ENCODE measurements around the gene TMPRSS4.
"Not testable (repeated sequence)": the region's sequence is repeated elsewhere in the genome, so short reads cannot be mapped to it uniquely, and the experiment has no call there.

TMPRSS4 gene

DNA sequence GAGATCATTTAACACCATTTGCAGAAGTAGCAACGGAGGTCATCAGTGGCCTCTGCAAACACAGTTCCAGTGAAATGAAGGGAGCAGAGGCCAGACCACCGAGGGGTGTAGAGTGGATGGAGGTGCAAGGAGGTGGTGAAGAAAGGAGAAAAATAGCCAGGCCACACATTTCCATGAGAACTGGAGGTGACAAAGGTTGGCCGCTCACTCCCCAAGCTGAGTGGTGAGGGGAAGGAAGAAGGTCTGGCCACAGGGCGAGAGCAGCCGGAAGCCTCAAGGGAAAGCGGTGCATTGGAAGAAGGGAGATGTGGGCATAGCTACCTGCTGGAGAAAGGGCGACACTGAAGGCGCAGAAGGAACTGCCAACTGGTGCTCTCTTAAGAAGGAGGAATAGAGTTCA is 20.1 kb upstream of the TMPRSS4 start:
- FAIRE-seq: no peak

DNA sequence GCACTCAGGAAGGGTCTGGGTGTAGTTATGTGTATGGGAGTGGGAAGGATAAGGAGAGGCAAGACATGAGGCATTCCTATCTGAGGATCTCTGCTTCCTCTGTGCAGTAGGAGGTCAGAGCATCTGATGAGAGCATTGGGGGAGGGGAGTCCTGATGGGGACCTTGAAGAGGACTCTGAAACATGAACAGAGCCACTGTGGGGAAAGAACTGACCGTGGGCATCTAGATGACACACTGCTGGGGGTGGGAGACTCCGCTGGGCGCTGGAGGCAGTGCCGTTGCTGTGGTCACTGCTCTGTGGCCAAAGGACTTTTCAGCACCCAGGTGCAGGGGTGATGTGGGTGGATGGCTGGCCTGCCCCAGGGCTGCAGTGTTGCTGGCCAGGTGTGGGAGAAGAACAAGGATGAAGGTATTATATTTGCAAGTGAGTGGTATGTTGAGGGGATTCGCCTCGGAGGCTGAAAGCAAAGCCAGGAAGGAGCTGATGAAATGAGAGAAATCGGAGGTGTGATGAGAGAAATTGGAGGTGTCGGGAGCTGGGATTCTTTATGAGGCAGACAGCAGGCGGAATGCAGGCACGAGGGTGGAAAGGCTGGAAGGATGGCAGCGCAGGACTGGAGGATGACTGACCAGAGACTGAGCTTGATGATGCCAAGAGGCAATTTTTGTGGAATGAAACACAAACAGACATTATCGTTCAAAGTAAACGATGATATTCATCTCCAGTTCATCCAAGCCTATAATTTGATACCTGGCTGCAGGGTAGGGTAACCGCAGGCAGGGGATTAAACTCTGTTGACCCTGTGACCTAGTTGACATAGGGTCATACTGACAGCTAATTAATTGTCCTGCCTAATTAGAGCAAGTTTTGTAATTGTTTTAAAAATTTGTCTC is 19.4 kb upstream of the TMPRSS4 start:
- FAIRE-seq: no peak

DNA sequence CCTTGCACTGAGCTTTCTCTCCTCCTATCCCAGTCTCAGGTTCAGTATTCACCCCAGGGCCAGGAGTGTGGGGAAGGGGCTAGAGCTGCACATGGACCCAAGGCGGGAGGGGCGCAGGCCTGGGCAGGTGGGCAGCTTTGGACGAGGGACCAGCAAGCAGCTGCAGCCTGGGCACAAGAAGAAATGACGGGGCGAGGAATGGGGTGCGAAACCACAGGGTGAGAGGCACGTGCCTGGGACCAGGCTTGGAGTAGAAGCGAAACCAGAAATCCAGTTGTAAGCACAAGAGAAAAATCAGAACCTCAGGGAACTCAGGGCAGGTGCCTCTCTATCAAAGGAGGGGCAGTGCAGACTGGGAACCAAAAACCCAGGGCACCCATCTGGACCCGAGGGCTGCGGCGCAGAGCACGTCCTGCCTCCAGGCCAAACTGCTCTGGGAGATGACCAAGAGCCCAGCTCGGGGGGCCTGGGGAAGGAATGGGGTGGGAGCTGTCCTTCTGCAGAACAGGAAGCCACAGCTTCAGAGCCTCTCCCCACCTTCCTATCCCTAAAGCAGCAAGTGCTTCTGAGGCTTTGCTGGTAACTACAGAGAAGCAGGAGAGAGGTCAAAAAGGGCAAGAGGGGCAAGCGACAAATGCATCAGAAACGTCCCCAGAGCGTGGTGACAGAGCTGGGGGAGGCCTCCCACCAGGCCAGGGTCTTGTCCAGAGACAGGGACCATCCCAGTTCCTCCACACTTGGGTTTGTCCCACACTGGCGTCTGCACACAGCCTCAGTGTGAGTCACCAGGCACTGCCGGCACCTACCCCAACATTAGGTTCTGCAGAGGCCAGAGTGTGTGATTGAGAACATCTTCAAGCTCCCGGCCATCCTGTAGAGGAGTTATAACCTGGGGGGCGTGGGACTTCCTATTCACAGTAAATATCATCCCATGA is 18.3 kb upstream of the TMPRSS4 start:
- no peak for FAIRE-seq

DNA sequence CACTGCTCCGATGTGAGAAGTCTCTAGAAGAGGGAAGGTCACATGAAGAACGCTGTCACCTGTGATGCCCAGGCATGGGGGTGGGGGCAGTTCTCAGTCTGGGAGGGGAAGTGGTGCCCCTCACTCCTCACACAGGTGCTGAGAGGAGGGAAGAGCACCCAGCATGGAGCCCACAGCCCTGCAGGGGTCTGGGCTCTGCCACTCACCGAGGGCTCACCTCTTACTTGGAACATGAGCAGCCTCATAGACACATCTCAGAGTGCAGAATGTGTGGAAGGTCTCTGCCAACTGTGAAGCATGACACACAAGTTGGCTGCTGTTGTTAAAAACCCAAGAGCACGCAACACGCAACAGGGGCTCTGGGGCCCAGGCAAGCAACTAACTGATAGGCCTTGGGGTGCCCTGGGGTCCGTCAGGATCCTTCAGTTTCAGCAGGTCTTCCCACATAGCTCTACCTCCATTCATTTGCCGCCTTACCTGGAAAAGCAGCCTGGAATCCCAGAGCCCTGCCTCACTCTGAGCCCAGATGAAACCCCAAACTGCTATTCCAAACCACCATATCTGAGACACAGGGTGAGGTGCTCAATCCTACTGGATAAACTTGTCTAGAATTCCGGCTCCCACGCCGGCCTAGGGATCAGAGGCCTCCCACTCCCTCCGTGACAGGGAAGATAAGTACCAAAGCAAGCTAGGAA is 17.5 kb upstream of the TMPRSS4 start:
- no peak for FAIRE-seq

DNA sequence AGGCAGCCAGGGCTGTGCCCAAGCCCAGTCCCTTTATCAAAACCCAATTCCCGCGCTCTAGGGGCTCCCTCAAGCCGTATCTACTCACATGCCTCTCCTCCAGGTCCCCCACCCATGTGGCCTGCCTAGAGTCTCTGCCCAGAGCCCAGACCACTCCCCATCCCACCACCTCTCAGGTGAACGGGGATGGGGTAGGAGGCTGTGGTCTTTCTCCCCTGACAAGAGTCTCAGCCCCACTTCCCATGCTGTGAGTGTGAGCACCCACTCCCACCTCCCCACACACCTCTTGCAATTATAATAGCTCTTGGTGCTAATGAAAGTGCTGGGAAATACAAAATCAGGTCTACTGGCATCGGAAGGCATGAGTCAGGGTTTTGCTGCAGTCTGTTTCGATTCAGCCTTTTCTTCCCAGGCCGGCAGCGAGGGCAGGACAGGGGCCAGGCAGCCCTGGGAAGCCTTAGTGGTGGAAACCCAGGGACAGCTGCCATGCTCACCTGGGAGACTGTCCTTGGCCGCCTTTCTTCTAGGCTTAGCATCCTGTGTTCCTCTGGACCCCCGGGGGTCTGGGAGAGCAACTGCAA is 16.7 kb upstream of the TMPRSS4 start:
- no peak for FAIRE-seq

DNA sequence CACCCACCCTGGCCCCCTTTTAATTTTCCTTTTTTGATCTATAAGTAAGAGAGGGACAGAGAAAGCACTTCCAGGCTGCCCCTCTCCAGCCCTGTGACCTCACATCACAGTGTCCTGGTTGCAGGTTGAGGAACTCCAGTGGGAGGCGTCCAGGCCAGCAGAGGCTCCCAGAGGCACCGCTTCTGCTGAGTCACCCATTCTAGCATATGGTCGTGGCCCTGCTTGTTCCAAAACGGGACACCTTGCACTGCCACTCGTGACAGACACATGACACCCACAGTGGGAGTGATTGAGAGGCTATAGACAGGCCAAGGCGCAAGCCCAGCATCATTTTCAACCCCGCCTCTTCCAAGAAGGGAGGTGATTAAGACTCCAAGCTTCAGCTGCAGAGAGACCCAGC is 16.0 kb upstream of the TMPRSS4 start:
- FAIRE-seq: no peak

DNA sequence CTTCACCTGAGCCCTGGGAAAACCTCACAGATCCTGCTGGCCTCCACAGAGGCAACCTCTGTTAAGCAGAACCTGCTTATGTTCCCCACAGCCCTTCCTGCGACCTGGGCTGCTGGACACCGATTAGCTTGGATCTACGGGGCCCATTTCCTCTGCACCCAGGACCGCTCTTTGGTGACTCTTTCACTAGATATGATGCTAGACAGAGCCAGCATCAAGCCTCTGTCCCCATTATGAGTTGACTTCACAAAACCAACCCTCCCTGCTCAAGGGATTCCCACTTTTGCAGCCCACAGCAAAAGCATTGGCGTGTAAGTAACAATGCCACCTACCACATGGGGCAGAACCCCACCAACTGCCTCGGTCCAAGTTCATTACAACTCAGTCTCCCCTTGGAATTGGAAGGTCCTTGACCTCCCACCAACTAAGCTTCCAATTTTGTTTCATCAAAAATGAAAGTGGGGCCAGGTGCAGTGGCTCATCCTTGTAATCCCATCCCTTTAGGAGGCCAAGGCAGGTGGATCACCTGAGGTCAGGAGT is 15.2 kb upstream of the TMPRSS4 start:
- FAIRE-seq: no peak

DNA sequence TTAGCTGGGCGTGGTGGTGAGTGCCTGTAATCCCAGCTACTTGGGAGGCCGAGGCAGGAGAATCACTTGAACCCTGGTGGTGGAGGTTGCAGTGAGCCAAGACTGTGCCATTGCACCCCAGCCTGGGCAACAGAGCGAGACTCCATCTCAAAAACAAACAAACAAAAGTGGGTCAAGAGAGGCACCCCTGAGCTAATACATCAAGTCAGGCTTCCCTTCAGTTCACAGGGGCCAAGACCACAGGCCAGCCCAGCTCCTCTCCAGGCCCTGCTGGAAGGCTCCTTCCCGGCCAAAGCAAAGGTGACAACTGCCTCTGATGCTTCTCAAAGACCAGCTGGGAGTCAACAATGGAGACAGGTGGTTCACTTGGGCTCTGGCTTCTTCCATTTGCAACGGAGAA is 14.7 kb upstream of the TMPRSS4 start:
- FAIRE-seq: not testable (repeated sequence)

DNA sequence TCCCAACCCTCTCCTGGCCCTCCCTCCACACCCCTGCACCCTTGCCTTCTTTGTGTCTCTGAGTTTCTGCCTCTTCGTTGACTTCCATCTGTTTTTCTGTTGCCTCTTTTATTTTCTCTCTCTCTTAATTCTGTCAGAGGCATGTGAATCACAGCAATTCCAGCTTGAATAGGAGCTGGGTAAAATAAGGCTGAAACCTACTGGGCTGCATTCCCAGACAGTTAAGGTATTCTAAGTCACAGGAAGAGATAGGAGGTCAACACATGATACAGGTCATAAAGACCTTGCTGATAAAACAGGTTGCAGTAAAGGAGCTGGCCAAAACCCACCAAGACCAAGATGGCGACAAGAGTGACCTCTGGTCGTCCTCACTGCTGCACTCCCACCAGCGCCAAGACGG is 14.2 kb upstream of the TMPRSS4 start:
- not testable (repeated sequence) for FAIRE-seq

DNA sequence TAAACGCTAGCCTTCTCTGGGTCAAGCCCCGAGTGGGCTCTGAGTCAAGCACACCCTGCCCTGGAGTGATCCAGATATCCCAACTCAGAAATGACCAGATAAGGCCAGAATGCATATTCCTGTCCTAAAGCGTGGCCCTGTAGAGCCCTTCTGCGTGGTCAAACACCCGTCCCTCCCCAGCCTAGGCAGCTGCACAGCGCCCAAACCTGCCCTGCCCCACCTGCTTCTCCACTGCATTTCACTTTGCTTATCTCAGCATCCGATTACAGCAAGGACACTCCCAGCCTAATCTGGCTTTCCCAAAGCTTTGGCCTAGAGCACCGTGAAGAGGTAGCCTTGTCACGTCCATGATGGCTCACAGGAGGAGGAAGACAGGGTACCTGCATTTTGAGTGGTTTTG is 11.9 kb upstream of the TMPRSS4 start:
- FAIRE-seq: no peak

DNA sequence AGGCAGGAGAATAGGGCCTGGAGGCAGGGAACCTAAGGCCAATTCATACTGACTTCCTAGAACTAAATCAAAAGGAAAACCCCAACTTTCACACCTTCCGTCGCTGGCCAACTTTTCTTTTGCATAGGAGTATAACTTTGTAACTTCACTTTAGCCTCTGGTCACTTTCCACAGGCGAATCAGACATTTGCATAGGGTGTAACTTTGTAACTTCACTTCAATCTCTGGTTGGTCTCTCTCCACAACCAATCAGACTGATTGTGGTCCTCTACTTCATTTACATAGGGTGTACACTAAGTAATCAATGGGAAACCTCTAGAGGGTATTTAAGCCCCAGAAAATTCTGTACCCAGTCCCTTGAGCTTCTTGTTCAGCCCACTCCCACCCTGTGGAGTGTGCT is 11.5 kb upstream of the TMPRSS4 start:
- FAIRE-seq: no peak

DNA sequence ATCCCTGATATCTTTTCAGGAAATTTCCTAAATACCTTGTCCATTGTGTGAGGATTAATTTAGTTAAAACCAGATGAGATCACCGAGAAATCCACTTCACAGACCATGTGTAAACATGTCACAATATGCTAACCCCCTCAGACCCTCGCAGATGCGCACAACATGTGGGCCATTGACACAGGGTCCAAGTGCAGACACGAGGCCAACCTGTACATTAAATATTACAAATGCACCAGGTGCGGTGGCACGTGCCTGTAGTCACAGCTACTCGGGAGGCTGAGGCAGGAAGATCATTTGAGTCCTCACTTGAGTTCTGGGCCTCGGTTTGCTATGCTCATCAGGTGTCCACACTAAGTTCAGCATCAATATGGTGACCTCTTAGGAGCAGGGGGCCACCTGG is 9.9 kb upstream of the TMPRSS4 start:
- no peak for FAIRE-seq

DNA sequence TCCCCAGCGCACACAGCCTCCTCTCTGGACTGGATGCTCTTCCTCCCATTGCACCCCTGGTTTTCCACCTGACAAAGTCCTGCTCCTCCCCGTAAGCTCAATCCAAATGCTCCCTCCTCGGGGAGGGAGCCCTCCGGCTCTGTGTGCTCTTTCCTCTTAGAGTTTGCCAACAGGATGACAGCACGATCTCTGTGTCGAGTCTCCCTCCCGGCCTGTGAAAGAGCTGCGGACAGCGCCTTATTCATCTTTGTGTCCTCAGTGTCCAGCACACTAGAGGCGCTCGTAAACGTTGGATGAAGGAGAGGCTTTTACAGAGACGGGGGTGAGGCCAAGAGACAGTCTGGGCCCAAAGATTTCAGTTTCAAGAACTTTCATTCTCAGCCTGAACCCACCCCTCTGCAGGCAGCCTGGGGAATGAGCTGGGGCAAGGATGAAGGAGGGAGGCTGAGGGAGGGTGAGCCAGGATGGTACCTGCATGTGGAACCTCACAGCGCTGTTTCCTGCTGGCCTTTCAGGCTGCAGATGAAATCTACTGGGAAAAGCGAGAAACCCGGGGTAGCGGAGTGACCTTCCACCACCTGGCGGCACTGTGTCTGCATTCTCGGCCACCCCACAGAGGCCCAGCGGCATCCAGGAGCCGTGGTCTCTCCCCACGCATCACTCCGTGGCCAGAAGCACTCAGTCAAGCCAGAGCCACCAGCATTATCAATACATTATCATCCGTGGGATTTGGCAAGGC is 8.5 kb upstream of the TMPRSS4 start:
- FAIRE-seq: no peak

DNA sequence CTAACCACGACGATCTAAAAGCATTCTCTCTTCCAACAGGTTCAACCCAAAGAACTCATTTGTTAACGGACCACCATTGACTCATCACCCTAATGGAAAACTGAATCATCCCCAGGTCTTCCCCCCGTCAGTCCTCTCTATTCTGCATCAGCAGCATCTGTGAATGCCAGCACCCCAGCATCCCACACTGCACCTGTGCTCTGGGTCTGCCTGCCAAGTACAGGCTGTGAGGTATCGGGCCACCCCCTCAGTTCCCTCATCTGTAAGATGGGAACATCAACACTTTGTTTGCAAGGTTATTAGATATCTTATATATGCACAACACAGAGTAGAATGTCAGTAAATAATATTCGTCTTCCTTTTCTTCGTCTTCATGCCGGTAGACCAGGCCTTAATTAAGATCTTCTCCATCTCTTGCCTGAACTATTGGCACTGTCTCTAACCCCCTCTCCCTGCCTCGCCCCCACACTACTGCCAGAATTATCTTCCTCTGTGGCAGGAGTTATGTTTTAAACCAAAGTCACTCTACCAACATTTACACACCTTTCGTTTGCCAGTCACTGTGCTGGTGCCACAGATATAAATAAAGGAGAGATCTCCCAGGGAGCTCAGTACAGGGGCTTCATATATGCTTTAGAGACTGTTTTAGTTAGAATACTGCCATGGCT is 7.8 kb upstream of the TMPRSS4 start:
- FAIRE-seq: no peak

DNA sequence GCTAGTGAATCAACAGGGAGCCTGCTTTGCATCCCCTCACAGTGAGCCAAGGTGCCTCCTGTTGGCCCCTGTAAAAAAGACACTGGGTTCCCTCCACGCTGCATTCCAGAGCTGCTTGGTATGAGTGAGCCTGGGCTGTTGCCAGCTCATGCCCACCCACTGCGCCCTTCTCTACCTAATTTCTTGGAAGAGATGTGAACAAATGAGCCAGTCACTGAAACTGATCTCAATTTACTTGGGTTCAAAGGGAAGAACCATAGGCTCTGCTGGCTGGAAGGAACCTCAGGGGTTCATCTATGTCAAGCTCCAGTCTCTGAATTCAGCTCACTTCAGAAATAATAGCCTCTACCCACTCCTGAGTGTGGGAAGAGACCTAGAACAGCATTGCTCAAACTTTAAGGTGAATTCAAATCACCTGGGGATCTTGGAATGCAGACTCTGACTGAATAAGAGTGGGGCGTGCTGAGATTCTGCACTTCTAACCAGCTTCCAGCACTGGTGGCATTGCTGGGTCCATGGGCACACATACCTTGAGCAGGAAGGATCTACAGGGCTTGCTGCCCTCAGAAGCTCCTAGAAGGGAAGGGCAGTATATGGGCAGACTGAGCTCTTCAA is 5.4 kb upstream of the TMPRSS4 start:
- FAIRE-seq: no peak

DNA sequence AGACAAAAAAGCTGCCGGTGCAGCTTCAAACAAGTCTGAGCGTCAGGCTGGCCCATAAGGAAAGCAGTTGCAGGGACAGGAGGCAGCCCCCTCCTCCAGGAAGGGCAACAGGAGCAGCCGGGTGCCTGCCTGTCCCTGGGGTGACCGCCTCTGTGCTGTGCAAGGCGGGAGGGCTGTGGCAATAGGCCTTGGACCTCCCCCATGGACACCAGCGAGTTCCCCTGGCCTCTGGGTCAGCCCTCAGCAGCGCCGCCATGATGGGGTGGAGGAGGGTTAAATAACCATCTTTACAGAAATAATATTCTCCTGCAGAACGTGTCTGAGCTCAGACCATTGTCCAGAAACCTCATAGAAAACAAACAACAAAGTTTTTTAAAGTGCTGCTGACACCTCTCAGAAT is 3.3 kb upstream of the TMPRSS4 start:
- no peak for FAIRE-seq

DNA sequence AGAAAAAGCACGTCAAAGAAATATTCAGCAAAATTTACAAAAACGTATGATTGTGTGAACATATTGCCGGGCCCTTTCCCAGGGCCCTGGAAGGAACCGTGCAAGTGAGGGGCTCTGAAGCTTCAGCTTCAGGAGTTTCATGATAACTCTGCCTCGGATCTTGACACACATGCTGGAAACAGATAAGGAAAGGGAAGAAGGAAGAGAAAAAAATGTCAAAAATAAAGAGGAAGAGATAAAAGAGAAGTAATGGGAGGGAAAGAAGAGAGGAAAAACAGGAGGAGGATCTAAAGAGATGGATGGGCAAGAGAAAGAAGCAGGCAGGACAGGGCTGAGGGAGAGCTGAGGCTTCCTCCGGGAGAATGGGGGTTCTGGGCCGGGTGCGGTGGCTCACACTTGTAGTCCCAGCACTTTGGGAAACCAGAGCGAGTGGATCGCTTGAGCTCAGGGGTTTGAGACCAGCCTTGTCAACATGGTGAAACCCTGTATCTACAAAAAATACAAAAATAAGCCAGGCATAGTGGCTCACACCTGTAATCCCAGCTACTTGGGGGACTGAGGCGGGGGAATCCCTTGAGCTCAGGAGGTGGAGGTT is 2.7 kb upstream of the TMPRSS4 start:
- FAIRE-seq: no peak

DNA sequence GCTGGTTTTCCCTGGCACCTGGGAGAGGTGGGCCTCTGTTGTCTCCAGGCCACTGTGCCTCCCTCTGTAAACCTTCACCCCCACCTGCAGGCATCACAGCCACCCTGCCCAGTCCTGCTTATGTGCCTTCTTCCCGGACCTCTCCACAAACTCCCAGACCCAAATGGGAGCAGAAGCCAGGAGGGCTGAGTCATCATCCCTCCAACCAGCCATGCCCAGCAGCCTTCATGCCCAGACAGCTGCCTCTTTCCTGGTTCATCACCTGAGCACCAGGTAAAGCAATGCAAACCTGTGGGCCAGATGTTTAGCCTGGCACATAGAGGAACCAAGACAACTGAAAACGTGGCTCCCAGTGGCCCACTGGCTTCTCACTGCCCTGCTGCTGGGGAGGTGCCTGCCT is 2.1 kb upstream of the TMPRSS4 start:
- FAIRE-seq: no peak

DNA sequence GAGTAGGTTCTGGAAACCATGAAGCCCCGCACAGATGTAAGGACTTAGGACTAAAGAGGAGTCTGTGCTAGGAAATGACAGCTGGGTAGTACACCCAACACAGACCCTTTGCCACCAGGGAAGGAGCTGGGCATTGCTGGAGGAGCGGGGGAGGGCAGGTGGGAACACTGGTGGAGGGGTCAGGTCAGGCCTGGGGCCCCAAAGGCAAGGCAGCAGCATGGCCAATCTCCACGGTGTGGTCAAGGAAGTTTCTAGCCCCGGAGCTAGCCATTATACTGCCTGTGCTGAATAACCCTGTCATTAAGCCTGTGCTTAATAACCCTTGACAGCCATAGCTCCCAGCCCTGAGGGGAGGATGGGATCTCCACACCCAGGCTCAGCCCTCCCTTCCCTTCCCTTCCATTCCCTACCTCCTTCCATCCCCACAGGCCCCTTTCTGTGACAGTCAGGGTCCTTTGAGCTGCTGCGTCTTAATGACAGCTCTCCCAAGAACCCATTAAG is 2.1 kb downstream of the TMPRSS4 start:
- FAIRE-seq: no peak

DNA sequence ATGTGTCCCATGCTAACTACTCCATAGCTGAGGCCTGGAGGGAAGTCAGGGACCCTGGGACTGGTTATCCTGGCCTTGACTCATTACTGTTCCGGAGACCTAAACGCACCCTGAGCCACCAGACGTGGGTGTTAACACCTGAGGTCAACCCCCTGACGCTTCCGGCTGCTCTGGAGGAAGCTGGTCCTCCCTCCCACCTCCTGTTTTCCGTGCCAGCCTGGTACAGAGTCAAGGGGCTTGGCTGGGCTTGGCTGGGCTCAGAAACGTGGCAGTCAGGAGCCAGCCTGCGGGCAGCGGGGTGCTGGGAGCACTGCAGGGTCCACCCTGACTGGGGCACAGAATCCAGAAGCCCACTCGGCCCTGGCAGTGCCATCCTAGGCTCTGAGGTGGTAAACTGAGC is 2.6 kb downstream of the TMPRSS4 start:
- no peak for FAIRE-seq
